SK-N-SH (cell line): ENCODE measurements around the gene COL4A3. TPM values are rescaled to one million over a fixed set of nuclear protein-coding genes. Genes with fewer than 3 reads are reported as not detected.

Experiments
- CTCF ChIA-PET: fragments of 300-600, 350-600 bp; formaldehyde crosslinking; extraction: SDS; loops from one replicate; lab custom pipeline; 2021; lab: Yijun Ruan, JAX
- POLR2A ChIA-PET: fragments of 350-600 bp; sonication (Branson Sonifier 250); formaldehyde crosslinking; extraction: SDS; loops from one replicate; lab custom pipeline; 2020; ENCODE audit warnings: antibody characterized with exemption, inconsistent platforms; lab: Yijun Ruan, JAX
- DNase-seq: peaks from one replicate; pipeline ENCODE4 v3.0.0; 2012
- H2AFZ ChIP-seq: fragments of 200-600 bp; sonication (generic); 2 replicates; pipeline ENCODE4 v1.8.1; 2016; ENCODE audit warnings: antibody characterized with exemption, mild to moderate bottlenecking, low read depth
- H3F3A ChIP-seq: fragments of 200-600 bp; sonication (generic); replicated peaks from 2 replicates; pipeline ENCODE3; 2016; ENCODE audit warnings: antibody characterized with exemption, mild to moderate bottlenecking; ENCODE audit not compliant: insufficient read depth
- H3K27ac ChIP-seq, 2 experiments: fragments of 200-500 bp in 1 of 2; fragments of 200-600 bp in 1 of 2; sonication (Bioruptor generic) in 1 of 2; sonication (generic), shearing (Covaris generic) in 1 of 2; 2 replicates each; pipeline versions ENCODE4 v1.5.1 to v1.6.1; 2014 to 2016; ENCODE audit warnings: low read depth in 2 of 2, inconsistent platforms in 1 of 2, low read length in 1 of 2, mild to moderate bottlenecking in 1 of 2, mixed read lengths in 1 of 2
- H3K27me3 ChIP-seq: fragments of 200-600 bp; sonication (generic), shearing (Covaris generic); 2 replicates; pipeline ENCODE4 v1.6.1; 2016; ENCODE audit warnings: mixed run types; ENCODE audit not compliant: insufficient read depth
- H3K36me3 ChIP-seq, 2 experiments: fragments of 200-500 bp in 1 of 2; fragments of 200-600 bp in 1 of 2; sonication (Bioruptor generic) in 1 of 2; sonication (generic) in 1 of 2; replicated peaks in 1 of 2; 2 replicates each; pipeline versions ENCODE3 to v1.5.1; 2014 to 2016; ENCODE audit warnings: low read length in 1 of 2, mild to moderate bottlenecking in 1 of 2; ENCODE audit not compliant: insufficient read depth in 2 of 2, control insufficient read depth in 1 of 2
- H3K4me1 ChIP-seq, 2 experiments: fragments of 200-500 bp in 1 of 2; fragments of 200-600 bp in 1 of 2; sonication (Bioruptor generic) in 1 of 2; sonication (generic), shearing (Covaris generic) in 1 of 2; 2 replicates each; pipeline versions ENCODE4 v1.5.1 to v1.6.1; 2014 to 2016; ENCODE audit warnings: low read depth in 1 of 2, low read length in 1 of 2, mixed run types in 1 of 2; ENCODE audit not compliant: insufficient read depth in 2 of 2, control insufficient read depth in 1 of 2
- H3K4me2 ChIP-seq: fragments of 200-600 bp; sonication (generic), shearing (Covaris generic); 2 replicates; pipeline ENCODE4 v1.6.1; 2017; ENCODE audit warnings: mixed run types
- H3K4me3 ChIP-seq, 2 experiments: fragments of 200-500 bp in 1 of 2; fragments of 200-600 bp in 1 of 2; sonication (Bioruptor generic) in 1 of 2; sonication (generic), shearing (Covaris generic) in 1 of 2; 2 replicates each; pipeline versions ENCODE4 v1.5.1 to v1.8.1; 2014 to 2016; ENCODE audit warnings: low read depth in 2 of 2, inconsistent platforms in 1 of 2, low read length in 1 of 2, mild to moderate bottlenecking in 1 of 2, mixed read lengths in 1 of 2, moderate library complexity in 1 of 2
- H3K79me2 ChIP-seq: fragments of 200-600 bp; sonication (generic); 2 replicates; pipeline ENCODE4 v1.8.1; 2017; ENCODE audit warnings: mild to moderate bottlenecking; ENCODE audit not compliant: insufficient read depth
- H3K9ac ChIP-seq: fragments of 200-600 bp; sonication (generic); 2 replicates; pipeline ENCODE4 v1.6.1; 2017; ENCODE audit warnings: mixed run types
- H3K9me2 ChIP-seq: fragments of 200-600 bp; sonication (generic); 2 replicates; pipeline ENCODE4 v1.6.1; 2017; ENCODE audit warnings: mixed run types
- H3K9me3 ChIP-seq: fragments of 200-600 bp; sonication (generic); 2 replicates; pipeline ENCODE4 v1.6.1; 2017; ENCODE audit warnings: mixed run types, mild to moderate bottlenecking, moderate library complexity
- H4K20me1 ChIP-seq: fragments of 200-600 bp; sonication (generic); 2 replicates; pipeline ENCODE4 v1.6.1; 2017; ENCODE audit warnings: mild to moderate bottlenecking, mixed run types; ENCODE audit not compliant: insufficient read depth
- CHD2 ChIP-seq: fragments of 150-350 bp; IDR thresholded peaks from 2 replicates; pipeline ENCODE4 v1.6.1; 2018; ENCODE audit warnings: low read length; ENCODE audit not compliant: partially characterized antibody
- EZH2phosphoT487 ChIP-seq: fragments of 200-600 bp; sonication (generic); IDR thresholded peaks from 2 replicates; pipeline ENCODE4 v1.6.1; 2017; ENCODE audit warnings: low read depth, mixed run types, mild to moderate bottlenecking, antibody characterized with exemption, moderate library complexity, borderline replicate concordance
- FOXJ3 ChIP-seq: sonication (generic); formaldehyde crosslinking; IDR thresholded peaks from 2 replicates; pipeline ENCODE4 v1.5.1; 2020; ENCODE audit warnings: mild to moderate bottlenecking, missing genetic modification reagents
- FOXM1 ChIP-seq: IDR thresholded peaks from 2 replicates; pipeline ENCODE4 v1.4.0; 2012; ENCODE audit warnings: low read depth, mild to moderate bottlenecking
- GATA2 ChIP-seq: sonication (generic); formaldehyde crosslinking; IDR thresholded peaks from 2 replicates; pipeline ENCODE4 v1.5.0; 2020; ENCODE audit warnings: mild to moderate bottlenecking, missing genetic modification reagents
- JUND ChIP-seq: IDR thresholded peaks from 2 replicates; pipeline ENCODE4 v1.4.0; 2012
- MEF2A ChIP-seq: IDR thresholded peaks from 2 replicates; pipeline ENCODE4 v1.4.0; 2012; ENCODE audit warnings: low read depth, borderline replicate concordance
- MXI1 ChIP-seq: IDR thresholded peaks from 2 replicates; pipeline ENCODE4 v1.6.1; 2012; ENCODE audit warnings: mild to moderate bottlenecking, low read depth, low read length, improper control_type of control experiment
- NRF1 ChIP-seq: IDR thresholded peaks from 2 replicates; pipeline ENCODE4 v1.6.1; 2012; ENCODE audit warnings: low read depth, mild to moderate bottlenecking, low read length
- PBX3 ChIP-seq: IDR thresholded peaks from 2 replicates; pipeline ENCODE4; 2012
- RAD21 ChIP-seq: IDR thresholded peaks from 2 replicates; pipeline ENCODE4 v1.6.1; 2012; ENCODE audit warnings: mild to moderate bottlenecking, low read length
- RCOR1 ChIP-seq: fragments of 150-350 bp; IDR thresholded peaks from 2 replicates; pipeline ENCODE4 v1.6.1; 2017; ENCODE audit warnings: antibody characterized with exemption, low read length
- RFX5 ChIP-seq: IDR thresholded peaks from 2 replicates; pipeline ENCODE4 v1.6.1; 2012; ENCODE audit warnings: mild to moderate bottlenecking, improper control_type of control experiment, low read length
- RXRA ChIP-seq: IDR thresholded peaks from 2 replicates; pipeline ENCODE4 v1.4.0; 2012; ENCODE audit warnings: low read depth, mild to moderate bottlenecking, borderline replicate concordance
- SMC3 ChIP-seq: IDR thresholded peaks from 2 replicates; pipeline ENCODE4 v1.6.1; 2012; ENCODE audit warnings: low read depth, low read length, improper control_type of control experiment
- TCF12 ChIP-seq: IDR thresholded peaks from 2 replicates; pipeline ENCODE4 v1.4.0; 2012
- TEAD4 ChIP-seq: IDR thresholded peaks from 2 replicates; pipeline ENCODE4 v1.4.0; 2012; ENCODE audit warnings: mild to moderate bottlenecking, borderline replicate concordance; ENCODE audit not compliant: insufficient read depth
- WGBS: methylation state at CpG from one replicate; pipeline ENCODE4 v1.1.6; 2017; ENCODE audit warnings: low lambda C conversion rate; 5-methylcytosine and 5-hydroxymethylcytosine counted together
- polyA plus RNA-seq, 3 experiments: library from polyadenylated mRNA; depleted of rRNA; stranded (reverse); fragments of >200 nt; gene quantifications; 2 replicates each; pipeline ENCODE4 v1.2.3, GENCODE V29; 2012
- TF ChIP-seq, protein P1 (sequence below): IDR thresholded peaks from 2 replicates; pipeline ENCODE4 v1.4.0; 2012; ENCODE audit warnings: low read depth, borderline replicate concordance
- TF ChIP-seq, protein P2 (sequence below): IDR thresholded peaks from 2 replicates; pipeline ENCODE4 v1.4.0; 2012; ENCODE audit warnings: low read depth
- TF ChIP-seq, protein P3 (sequence below): fragments of 150-350 bp; IDR thresholded peaks from 2 replicates; pipeline ENCODE4 v1.6.1; 2017; ENCODE audit warnings: antibody characterized with exemption, low read length, low read depth, borderline replicate concordance

Gene COL4A3
- polyA plus RNA-seq, 1 of the 3 experiments (the other 2 are of a cell fraction): not detected

GRCh38 chr2:227322530-227323205, 158.2 kb downstream of the COL4A3 start:
- H4K20me1 ChIP-seq: no peaks in the 10 kb centered on the region
- H3K4me2 ChIP-seq: no peak overlapping the region
- no peaks in the 10 kb centered on the region for H3K27me3 ChIP-seq
- H2AFZ ChIP-seq: no peak overlapping the region
- no peaks in the 10 kb centered on the region for H3K9me3 ChIP-seq
- WGBS: 83% methylated on average over 5 of the region's 5 CpGs
- TF ChIP-seq MXI1 (no peak), CHD2 (no peak), GATA2 (no peak), PBX3 (no peak), SMC3 (no peak)
- peaks cover 0 to 2% of the 10 kb centered on the region in 2 experiments; a peak in 2 of 4 replicates for H3K4me1 ChIP-seq
- no peaks in the 10 kb centered on the region for H3K36me3 ChIP-seq
- ChIA-PET CTCF (no interaction called here), POLR2A (no interaction called here)
- H3K9ac ChIP-seq: no peak overlapping the region
- no peaks in the 10 kb centered on the region for H3F3A ChIP-seq
- no peak for DNase-seq
- no peak overlapping the region for H3K27ac ChIP-seq
- no peaks in the 10 kb centered on the region for H3K9me2 ChIP-seq
- no peak overlapping the region for H3K4me3 ChIP-seq
- H3K79me2 ChIP-seq: peaks cover 25% of the 10 kb centered on the region

DNA sequence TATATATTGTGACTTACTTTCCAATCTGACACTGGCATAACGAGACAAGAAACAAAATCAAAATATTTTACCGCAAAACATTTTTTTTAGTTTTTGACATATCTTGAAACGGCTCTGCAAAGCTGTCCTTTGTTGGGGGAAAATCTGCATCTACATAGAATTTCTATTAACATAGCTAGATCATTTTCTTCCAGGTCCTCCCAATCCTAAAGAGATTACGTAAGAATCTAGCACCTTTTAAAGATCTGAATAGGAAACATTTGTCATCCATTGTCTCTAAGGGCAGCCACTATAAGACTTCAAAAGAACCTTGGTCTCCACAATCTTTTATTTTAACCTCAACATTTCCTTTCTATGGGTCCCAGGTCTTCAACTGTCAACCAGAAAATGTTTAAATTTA, 159.4 kb downstream of the COL4A3 start:
- H2AFZ ChIP-seq: no peak overlapping the region
- H3F3A ChIP-seq: no peaks in the 10 kb centered on the region
- ChIA-PET CTCF (no interaction called here), POLR2A (no interaction called here)
- peaks cover 0 to 4% of the 10 kb centered on the region in 2 experiments; a peak in 2 of 4 replicates for H3K4me1 ChIP-seq
- 93% methylated on average over 4 of the region's 4 CpGs for WGBS
- H3K4me2 ChIP-seq: no peak overlapping the region
- H3K27ac ChIP-seq: no peak overlapping the region
- peaks cover 4% of the 10 kb centered on the region; the same call in 1 of the 2 replicates for H4K20me1 ChIP-seq
- peaks cover 36% of the 10 kb centered on the region for H3K79me2 ChIP-seq
- no peaks in the 10 kb centered on the region for H3K9me3 ChIP-seq
- H3K9me2 ChIP-seq: no peaks in the 10 kb centered on the region
- no peaks in the 10 kb centered on the region for H3K27me3 ChIP-seq
- H3K9ac ChIP-seq: no peak overlapping the region
- DNase-seq: no peak
- no peak overlapping the region for H3K4me3 ChIP-seq
- no peaks in the 10 kb centered on the region for H3K36me3 ChIP-seq
- TF ChIP-seq, protein P1, sequence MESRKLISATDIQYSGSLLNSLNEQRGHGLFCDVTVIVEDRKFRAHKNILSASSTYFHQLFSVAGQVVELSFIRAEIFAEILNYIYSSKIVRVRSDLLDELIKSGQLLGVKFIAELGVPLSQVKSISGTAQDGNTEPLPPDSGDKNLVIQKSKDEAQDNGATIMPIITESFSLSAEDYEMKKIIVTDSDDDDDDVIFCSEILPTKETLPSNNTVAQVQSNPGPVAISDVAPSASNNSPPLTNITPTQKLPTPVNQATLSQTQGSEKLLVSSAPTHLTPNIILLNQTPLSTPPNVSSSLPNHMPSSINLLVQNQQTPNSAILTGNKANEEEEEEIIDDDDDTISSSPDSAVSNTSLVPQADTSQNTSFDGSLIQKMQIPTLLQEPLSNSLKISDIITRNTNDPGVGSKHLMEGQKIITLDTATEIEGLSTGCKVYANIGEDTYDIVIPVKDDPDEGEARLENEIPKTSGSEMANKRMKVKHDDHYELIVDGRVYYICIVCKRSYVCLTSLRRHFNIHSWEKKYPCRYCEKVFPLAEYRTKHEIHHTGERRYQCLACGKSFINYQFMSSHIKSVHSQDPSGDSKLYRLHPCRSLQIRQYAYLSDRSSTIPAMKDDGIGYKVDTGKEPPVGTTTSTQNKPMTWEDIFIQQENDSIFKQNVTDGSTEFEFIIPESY: no peak
- TF ChIP-seq NRF1: no peak
- TF ChIP-seq PBX3: no peak
- no peak for TF ChIP-seq MEF2A
- TF ChIP-seq EZH2phosphoT487: no peak
- TF ChIP-seq RAD21: no peak
- TF ChIP-seq TEAD4: no peak
- TF ChIP-seq JUND: no peak
- TF ChIP-seq RXRA: no peak
- no peak for TF ChIP-seq GATA2
- TF ChIP-seq, protein P2, sequence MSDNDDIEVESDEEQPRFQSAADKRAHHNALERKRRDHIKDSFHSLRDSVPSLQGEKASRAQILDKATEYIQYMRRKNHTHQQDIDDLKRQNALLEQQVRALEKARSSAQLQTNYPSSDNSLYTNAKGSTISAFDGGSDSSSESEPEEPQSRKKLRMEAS: no peak
- TF ChIP-seq FOXJ3 (CRISPR knock-in tag): no peak
- no peak for TF ChIP-seq RFX5
- no peak for TF ChIP-seq CHD2
- no peak for TF ChIP-seq TCF12
- TF ChIP-seq, protein P3, sequence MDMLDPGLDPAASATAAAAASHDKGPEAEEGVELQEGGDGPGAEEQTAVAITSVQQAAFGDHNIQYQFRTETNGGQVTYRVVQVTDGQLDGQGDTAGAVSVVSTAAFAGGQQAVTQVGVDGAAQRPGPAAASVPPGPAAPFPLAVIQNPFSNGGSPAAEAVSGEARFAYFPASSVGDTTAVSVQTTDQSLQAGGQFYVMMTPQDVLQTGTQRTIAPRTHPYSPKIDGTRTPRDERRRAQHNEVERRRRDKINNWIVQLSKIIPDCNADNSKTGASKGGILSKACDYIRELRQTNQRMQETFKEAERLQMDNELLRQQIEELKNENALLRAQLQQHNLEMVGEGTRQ: no peak
- TF ChIP-seq RCOR1: no peak
- no peak for TF ChIP-seq FOXM1
- no peak for TF ChIP-seq SMC3
